ENCODE results near the gene PRKCA. TPM values are rescaled to one million over a fixed set of nuclear protein-coding genes. Genes with fewer than 3 reads are reported as not detected.

The PRKCA gene
- total and polyA plus RNA-seq, 2 donors from 2014 or later: 8.0 to 50.8 TPM

DNA sequence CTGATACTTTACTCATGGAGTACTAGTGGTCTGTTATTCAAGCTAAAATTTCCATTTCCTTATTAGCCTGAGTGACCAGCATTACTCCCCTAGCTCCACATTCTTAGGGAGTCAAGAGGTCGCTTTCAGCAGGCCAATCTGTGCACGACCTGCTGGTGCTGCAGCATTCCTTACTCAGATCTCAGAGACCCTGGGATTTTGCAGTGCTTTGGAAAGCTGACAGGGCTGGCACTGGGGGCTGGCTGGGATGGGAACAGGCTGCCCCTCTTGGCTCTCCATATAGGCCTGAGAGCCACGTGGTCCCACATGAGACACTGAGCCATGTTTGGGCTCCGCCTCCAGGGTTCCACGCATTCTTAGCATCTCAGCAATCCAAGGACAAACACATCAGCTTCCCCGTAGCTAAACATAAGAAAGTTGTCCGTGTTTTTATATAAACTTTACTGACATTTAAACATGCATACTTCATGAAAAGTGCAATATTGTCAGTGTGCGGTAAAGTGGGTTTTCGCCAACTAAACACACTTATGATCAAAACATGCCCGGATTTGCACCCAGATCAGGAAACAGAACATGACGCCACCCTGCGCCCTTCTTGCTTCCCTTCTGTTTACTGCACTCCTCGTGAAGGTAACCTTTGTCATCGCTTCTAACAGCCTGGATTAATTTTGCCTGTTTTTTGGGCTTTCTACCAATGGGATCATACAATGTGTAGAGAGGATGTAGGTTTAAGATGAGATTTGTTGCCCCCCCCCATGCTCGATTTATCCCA lies 278.0 kb downstream of the PRKCA start:
- peaks cover 18 to 55% (median 42%) of the 10 kb centered on the region in 3 donors for H3K4me1 ChIP-seq (ENCODE audit: control insufficient read depth in 2 of 3, insufficient read depth in 2 of 3, low read depth in 1 of 3, low read length in 3 of 3)
- H3K36me3 ChIP-seq (ENCODE audit: control insufficient read depth in 2 of 3, insufficient read depth in 3 of 3, low read length in 3 of 3): no peaks in the 10 kb centered on the region
- H3K4me3 ChIP-seq (ENCODE audit: low read length in 3 of 3): peak overlapping the region in 1 of 3 donors; percentile 1
- intact Hi-C loops (cut with DNase I): no loop called here
- DNase-seq: peak; percentile 73 to 94 (median 81)
- H3K9ac ChIP-seq (ENCODE audit: low read length in 3 of 3): no peak overlapping the region
- H3K27ac ChIP-seq (ENCODE audit: low read depth in 2 of 2, low read length in 2 of 2): peak overlapping the region; percentile 54 to 66
- no peaks in the 10 kb centered on the region for H3K27me3 ChIP-seq (ENCODE audit: control insufficient read depth, insufficient read depth, low read length)
- no peaks in the 10 kb centered on the region for H3K9me3 ChIP-seq (ENCODE audit: control insufficient read depth in 2 of 3, insufficient read depth in 1 of 3, low read length in 3 of 3)
- no peak for FAIRE-seq
- TF ChIP-seq, protein P1, sequence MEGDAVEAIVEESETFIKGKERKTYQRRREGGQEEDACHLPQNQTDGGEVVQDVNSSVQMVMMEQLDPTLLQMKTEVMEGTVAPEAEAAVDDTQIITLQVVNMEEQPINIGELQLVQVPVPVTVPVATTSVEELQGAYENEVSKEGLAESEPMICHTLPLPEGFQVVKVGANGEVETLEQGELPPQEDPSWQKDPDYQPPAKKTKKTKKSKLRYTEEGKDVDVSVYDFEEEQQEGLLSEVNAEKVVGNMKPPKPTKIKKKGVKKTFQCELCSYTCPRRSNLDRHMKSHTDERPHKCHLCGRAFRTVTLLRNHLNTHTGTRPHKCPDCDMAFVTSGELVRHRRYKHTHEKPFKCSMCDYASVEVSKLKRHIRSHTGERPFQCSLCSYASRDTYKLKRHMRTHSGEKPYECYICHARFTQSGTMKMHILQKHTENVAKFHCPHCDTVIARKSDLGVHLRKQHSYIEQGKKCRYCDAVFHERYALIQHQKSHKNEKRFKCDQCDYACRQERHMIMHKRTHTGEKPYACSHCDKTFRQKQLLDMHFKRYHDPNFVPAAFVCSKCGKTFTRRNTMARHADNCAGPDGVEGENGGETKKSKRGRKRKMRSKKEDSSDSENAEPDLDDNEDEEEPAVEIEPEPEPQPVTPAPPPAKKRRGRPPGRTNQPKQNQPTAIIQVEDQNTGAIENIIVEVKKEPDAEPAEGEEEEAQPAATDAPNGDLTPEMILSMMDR (IDR thresholded peaks at IDR 0.05; ENCODE audit: borderline replicate concordance, extremely low read depth, insufficient read depth): no peak

DNA sequence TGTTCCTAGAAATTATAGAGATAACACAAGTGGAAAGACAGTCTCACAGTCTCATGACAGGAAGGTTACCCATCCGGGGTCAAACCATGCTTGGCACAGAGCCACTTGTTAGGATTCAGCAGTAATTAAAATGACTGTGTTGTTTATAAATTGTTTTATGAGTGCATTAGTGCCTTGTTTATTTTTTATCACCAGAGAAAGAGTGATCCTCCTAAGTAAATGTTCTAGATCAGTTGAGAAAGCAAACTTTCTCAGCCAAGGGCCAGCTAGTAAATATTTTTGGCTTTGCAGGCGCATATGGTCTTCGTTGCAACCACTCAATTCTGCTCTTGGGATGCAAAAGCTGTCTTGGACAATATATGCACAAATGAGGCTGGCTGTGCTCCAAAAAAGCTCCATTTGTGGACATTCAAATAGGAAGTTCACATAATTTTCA lies 278.6 kb downstream of the PRKCA start:
- TF ChIP-seq, protein P1 (IDR thresholded peaks at IDR 0.05; ENCODE audit: borderline replicate concordance, extremely low read depth, insufficient read depth): no peak
- Histone ChIP-seq H3K4me1 (ENCODE audit: control insufficient read depth in 2 of 3, insufficient read depth in 2 of 3, low read depth in 1 of 3, low read length in 3 of 3) (peaks cover 18 to 55% (median 42%) of the 10 kb centered on the region in 3 donors), H3K9me3 (ENCODE audit: control insufficient read depth in 2 of 3, insufficient read depth in 1 of 3, low read length in 3 of 3) (no peaks in the 10 kb centered on the region), H3K36me3 (ENCODE audit: control insufficient read depth in 2 of 3, insufficient read depth in 3 of 3, low read length in 3 of 3) (no peaks in the 10 kb centered on the region), H3K27me3 (ENCODE audit: control insufficient read depth, insufficient read depth, low read length) (no peaks in the 10 kb centered on the region), H3K4me3 (ENCODE audit: low read length in 3 of 3) (peak overlapping the region in 1 of 3 donors; percentile 1), H3K27ac (ENCODE audit: low read depth in 2 of 2, low read length in 2 of 2) (peak overlapping the region; percentile 54 to 66), H3K9ac (ENCODE audit: low read length in 3 of 3) (no peak overlapping the region)
- intact Hi-C loops (cut with DNase I): no loop called here
- DNase-seq: peak; percentile 61 to 96 (median 78)
- FAIRE-seq: no peak

DNA sequence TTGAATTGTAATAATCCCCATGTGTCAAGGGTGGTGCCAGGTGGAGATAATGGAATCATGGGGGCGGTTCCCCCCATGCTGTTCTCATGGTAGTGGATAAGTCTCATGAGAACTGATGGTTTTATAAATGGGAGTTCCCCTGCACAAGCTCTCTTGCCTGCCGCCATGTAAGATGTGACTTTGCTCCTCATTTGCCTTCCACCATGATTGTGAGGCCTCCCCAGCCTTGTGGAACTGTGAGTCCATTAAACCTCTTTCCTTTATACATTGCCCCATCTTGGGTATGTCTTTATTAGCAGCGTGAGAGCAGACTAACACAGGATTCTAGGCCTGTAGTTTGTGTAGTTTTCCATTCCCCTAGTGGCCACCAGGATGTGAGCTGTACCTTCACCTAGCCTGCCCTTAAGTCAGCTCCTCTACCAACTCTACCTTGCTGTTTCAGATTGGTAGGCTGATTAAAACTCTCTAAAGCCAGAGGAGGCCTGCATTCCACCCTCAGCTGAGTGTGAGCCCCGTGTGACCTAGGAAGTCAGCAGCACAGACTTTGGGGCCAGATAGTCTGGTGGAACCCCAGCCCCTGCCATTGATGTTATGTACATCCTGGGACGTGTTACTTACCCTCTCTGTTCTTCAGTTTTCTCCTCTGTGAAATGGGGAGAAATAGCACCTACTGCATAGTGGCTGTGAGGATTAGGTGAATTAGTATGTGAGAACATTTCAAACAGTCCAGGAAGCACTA lies 280.1 kb downstream of the PRKCA start:
- Histone ChIP-seq H3K9ac (ENCODE audit: low read length in 3 of 3) (no peak overlapping the region), H3K27ac (ENCODE audit: low read depth in 2 of 2, low read length in 2 of 2) (peak overlapping the region in 1 of 2 donors; percentile 45), H3K27me3 (ENCODE audit: control insufficient read depth, insufficient read depth, low read length) (no peaks in the 10 kb centered on the region), H3K4me3 (ENCODE audit: low read length in 3 of 3) (no peak overlapping the region), H3K36me3 (ENCODE audit: control insufficient read depth in 2 of 3, insufficient read depth in 3 of 3, low read length in 3 of 3) (no peaks in the 10 kb centered on the region), H3K9me3 (ENCODE audit: control insufficient read depth in 2 of 3, insufficient read depth in 1 of 3, low read length in 3 of 3) (no peaks in the 10 kb centered on the region), H3K4me1 (ENCODE audit: control insufficient read depth in 2 of 3, insufficient read depth in 2 of 3, low read depth in 1 of 3, low read length in 3 of 3) (peaks cover 18 to 55% (median 42%) of the 10 kb centered on the region in 3 donors)
- TF ChIP-seq, protein P1 (IDR thresholded peaks at IDR 0.05; ENCODE audit: borderline replicate concordance, extremely low read depth, insufficient read depth): no peak
- DNase-seq: no peak
- intact Hi-C loops (cut with DNase I): no loop called here
- no peak for FAIRE-seq
